Pancreas (tissue), 10 donors: ENCODE results near the gene CCL2. TPM values are rescaled to one million over a fixed set of nuclear protein-coding genes. Genes with fewer than 3 reads are reported as not detected.
A peak's percentile ranks its signal among the peaks of the same experiment; 100 is the strongest.

Experiments used
- ATAC-seq, 4 donors: fragments of 200-7000 bp; cut with Tn5 transposase; one replicate each; pipeline versions ENCODE4 v1.8.0 to v1.9.1; 2020; ENCODE audit warnings: mild to moderate bottlenecking in 4 of 4, moderate library complexity in 4 of 4
- DNase-seq, 6 donors: peaks; one replicate each; pipeline ENCODE4 v3.0.0-alpha.2; 2020
- FAIRE-seq: peaks from 2 replicates; lab custom pipeline; 2012; peaks lifted over from hg19 to GRCh38; lab: Jason Lieb, UNC
- H3K27ac ChIP-seq, 4 donors: fragments of 200-600 bp; sonication (generic); 1 replicate in 3 of 4; 2 replicates in 1 of 4; pipeline versions ENCODE4 v1.5.0 to v1.8.0; 2020
- H3K27me3 ChIP-seq, 4 donors: fragments of 200-600 bp; one replicate each; pipeline ENCODE4 v1.8.0; 2021
- H3K36me3 ChIP-seq, 3 donors: fragments of 200-600 bp; sonication (generic) in 1 of 3; one replicate each; pipeline versions ENCODE4 v1.5.0 to v1.8.0; 2020 to 2021
- H3K4me1 ChIP-seq, 3 donors: fragments of 200-600 bp; one replicate each; pipeline ENCODE4 v1.8.0; 2021
- H3K4me3 ChIP-seq, 4 donors: fragments of 200-600 bp; sonication (generic) in 2 of 4; one replicate each; pipeline versions ENCODE4 v1.5.0 to v1.8.0; 2020 to 2021
- H3K9me3 ChIP-seq, 4 donors: fragments of 200-600 bp; one replicate each; pipeline ENCODE4 v1.8.0; 2021
- CTCF ChIP-seq, 4 donors: fragments of 200-600 bp; sonication (generic) in 3 of 4; IDR thresholded peaks; one replicate each; pipeline versions ENCODE4 v1.5.0 to v1.8.0; 2021; ENCODE audit warnings: antibody characterized with exemption in 4 of 4
- WGBS, 2 donors: extraction: QIAGEN DNeasy Blood & Tissue Kit; methylation state at CpG; one replicate each; pipeline ENCODE4 v1.1.7; 2013; 5-methylcytosine and 5-hydroxymethylcytosine counted together
- intact Hi-C, 3 donors: fragments of 100-400 bp; cut with DNase I; formaldehyde crosslinking; loops; one replicate each; pipeline versions ENCODE4 v1.11.1 to v1.14.2; 2022
- polyA plus RNA-seq, 2 donors: library from polyadenylated mRNA; stranded (reverse); fragments of 200-250 nt; gene quantifications; one replicate each; pipeline ENCODE4 v1.2.3, GENCODE V29; 2013
- total RNA-seq, 6 donors: library from RNA; stranded (reverse); fragmentation: NEBNext Ultra II Directional in 4 of 6; extraction: Animal tissue kit (Norgen Biotek cat#: 25700) in 4 of 6; gene quantifications; one replicate each; pipeline versions ENCODE4 v1.2.1 to v1.2.4, GENCODE V29; 2021 to 2023
- donor health status: healthy with polysubstance abuse.
- donor health status: DM: no; HTN: no; CAD: no; lungs with moderate emphysema.
- donor health status: DM: no; HTN: no; CAD: no.
- donor health status: control.
- donor health status: control.
- donor health status: Bipolar disorder and iron deficiency.
- donor health status: DM: yes; HTN: yes; CAD: no.
- donor health status: DM: no; HTN: no; CAD: no.
- donor health status: DM: no; HTN: no; CAD: no.
- donor health status: DM: yes; HTN: yes; CAD: no.

Gene CCL2
- total and polyA plus RNA-seq, 8 donors = 5.6 to 293 (median 75.5) TPM

- intact Hi-C loops = no loop called here
- Histone ChIP-seq H3K9me3 (no peaks in the 10 kb centered on the region), H3K36me3 (no peaks in the 10 kb centered on the region), H3K27me3 (no peaks in the 10 kb centered on the region), H3K4me1 (peaks cover 0 to 24% (median 5%) of the 10 kb centered on the region in 3 donors), H3K27ac (no peak overlapping the region), H3K4me3 (no peak overlapping the region)
- FAIRE-seq (no peak), ATAC-seq (no peak), DNase-seq (no peak)
- WGBS, 2 donors = 66 to 69% methylated on average over 7 of the region's 7 CpGs
- no peak for TF ChIP-seq CTCF (IDR thresholded peaks at IDR 0.05)
These were observed 11.4 kb upstream of the CCL2 start for GRCh38 chr17:34243364-34244320.

- no peak for ATAC-seq
- 65 to 76% methylated on average over 6 of the region's 6 CpGs for WGBS, 2 donors
- no peaks in the 10 kb centered on the region for H3K36me3 ChIP-seq
These were observed 9.7 kb upstream of the CCL2 start for GRCh38 chr17:34245351-34245905.

GRCh38 chr17:34246446-34246845 lies 8.6 kb upstream of the CCL2 start:
- Histone ChIP-seq H3K4me3 (no peak overlapping the region), H3K27me3 (no peaks in the 10 kb centered on the region), H3K27ac (no peak overlapping the region), H3K4me1 (peaks cover 0 to 29% (median 5%) of the 10 kb centered on the region in 3 donors), H3K36me3 (no peaks in the 10 kb centered on the region), H3K9me3 (no peaks in the 10 kb centered on the region)
- FAIRE-seq (no peak), ATAC-seq (peak in 2 of 4 donors; percentile 37 to 40), DNase-seq (no peak)
- TF ChIP-seq CTCF (IDR thresholded peaks at IDR 0.05) = no peak
- 59 to 66% methylated on average over 1 of the region's 1 CpG for WGBS, 2 donors
- intact Hi-C loops = no loop called here

More at GRCh38 chr17:34245351-34245905, 9.7 kb upstream of the CCL2 start:
- intact Hi-C loops = no loop called here
- DNase-seq (no peak), FAIRE-seq (no peak)
- Histone ChIP-seq H3K27ac (no peak overlapping the region), H3K9me3 (no peaks in the 10 kb centered on the region), H3K4me1 (peaks cover 0 to 32% (median 5%) of the 10 kb centered on the region in 3 donors), H3K4me3 (no peak overlapping the region), H3K27me3 (no peaks in the 10 kb centered on the region)
- no peak for TF ChIP-seq CTCF (IDR thresholded peaks at IDR 0.05)

- H3K4me1 ChIP-seq = peaks cover 0 to 32% (median 5%) of the 10 kb centered on the region in 3 donors
- FAIRE-seq (no peak), ATAC-seq (no peak), DNase-seq (no peak)
- 45 to 66% methylated on average over 3 of the region's 3 CpGs for WGBS, 2 donors
- intact Hi-C loops = no loop called here
- H3K27me3 ChIP-seq = no peaks in the 10 kb centered on the region
- H3K27ac ChIP-seq = peak overlapping the region in 1 of 4 donors; percentile 27
- no peaks in the 10 kb centered on the region for H3K9me3 ChIP-seq
- H3K4me3 ChIP-seq = no peak overlapping the region
- no peaks in the 10 kb centered on the region for H3K36me3 ChIP-seq
- TF ChIP-seq CTCF (IDR thresholded peaks at IDR 0.05) = no peak
These were observed 8.2 kb upstream of the CCL2 start for GRCh38 chr17:34246881-34247280.
